HG03342 (cell line): ENCODE measurements around the gene CALML5.

ENCODE experiments used
- ATAC-seq: cut with Tn5 transposase; IDR thresholded peaks from one replicate; pipeline ENCODE4 v1.9.1; 2021; ENCODE audit warnings: mild to moderate bottlenecking, moderate library complexity; ENCODE audit not compliant: unreplicated experiment

Gene CALML5

DNA sequence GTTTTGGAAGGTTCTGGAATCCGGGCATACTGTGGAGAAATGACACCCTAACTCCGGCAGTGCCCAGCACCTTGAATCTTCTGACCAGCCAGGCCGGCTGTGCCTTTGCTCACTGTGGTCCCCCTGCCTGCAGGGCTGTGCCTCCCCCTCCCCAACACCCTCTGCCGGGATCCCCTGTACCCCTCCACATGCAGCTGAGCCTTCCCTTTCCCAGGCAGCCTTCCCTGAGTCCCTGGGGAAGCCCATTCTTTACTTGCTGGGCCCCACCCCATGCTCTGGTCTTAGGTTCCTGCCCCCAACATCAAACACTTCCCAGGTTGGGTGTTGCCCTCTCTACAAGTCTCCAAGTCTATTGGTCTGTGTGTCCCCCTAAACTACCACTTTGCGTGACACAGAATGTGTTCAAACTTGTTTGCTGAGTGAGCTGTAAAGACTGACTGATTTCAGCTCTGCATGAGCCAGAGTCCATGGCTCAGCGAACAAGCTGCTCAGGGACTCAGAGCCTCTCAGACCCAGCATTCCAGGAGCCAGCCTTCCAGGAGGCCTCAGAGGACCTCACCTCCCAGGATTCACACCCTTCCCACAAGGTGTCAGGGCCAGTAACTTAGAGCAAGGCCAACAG is 31.6 kb downstream of the CALML5 start:
- no peak for ATAC-seq

DNA sequence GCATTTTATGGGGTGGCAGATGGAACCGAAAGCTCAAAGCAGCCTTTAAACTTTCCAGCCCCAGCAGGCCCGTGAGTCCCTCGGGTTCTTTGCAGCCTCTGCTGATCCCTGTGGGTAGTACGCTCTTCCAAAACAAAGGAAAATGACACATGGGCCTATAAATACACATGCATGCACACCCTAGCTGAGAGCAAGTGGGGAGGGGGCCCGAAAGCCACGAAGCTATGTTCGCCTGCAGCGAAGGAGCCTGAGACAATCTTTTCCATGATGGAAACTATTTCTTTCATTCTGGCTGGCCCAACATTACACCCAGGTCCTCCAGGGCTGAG is 32.2 kb downstream of the CALML5 start:
- ATAC-seq: no peak

DNA sequence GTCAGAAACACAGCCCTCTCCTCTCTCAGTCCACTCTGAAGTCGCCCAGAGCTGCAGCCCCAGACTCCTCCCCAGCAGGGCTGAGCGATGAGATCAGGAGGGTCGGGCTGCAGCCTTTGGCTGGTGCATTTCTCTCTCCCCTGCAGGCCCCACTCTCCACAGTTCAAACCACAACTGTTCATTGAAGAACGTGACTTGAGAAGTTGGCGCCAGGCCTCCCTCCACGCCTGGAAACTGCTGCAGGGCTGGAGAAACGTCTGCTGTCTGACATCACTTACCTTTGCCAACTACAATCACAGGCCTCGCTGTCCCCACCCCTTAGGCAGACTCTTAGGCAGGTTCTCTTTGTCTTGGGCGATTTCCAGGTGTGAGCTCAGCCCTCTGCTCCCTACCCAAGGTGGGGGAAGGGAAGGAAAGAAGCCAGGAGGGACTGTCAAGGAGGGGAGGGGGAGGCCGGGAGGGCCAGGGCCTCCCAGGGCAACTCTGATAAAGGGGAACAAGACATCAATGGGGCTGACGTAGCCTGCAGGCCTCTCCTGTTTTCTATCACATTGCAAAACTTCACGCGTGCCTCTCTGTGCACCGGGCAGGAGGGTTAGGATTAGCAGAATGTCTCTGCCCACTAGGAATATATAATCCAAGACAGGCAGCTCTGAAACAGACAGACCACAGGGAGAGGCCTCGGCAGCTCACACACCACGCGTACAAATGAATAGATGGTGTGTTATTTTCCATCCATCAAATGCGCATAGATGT is 32.7 kb downstream of the CALML5 start:
- no peak for ATAC-seq

- ATAC-seq: no peak
Measured at GRCh38 chr10:5465976-5466450, 33.4 kb downstream of the CALML5 start.

DNA sequence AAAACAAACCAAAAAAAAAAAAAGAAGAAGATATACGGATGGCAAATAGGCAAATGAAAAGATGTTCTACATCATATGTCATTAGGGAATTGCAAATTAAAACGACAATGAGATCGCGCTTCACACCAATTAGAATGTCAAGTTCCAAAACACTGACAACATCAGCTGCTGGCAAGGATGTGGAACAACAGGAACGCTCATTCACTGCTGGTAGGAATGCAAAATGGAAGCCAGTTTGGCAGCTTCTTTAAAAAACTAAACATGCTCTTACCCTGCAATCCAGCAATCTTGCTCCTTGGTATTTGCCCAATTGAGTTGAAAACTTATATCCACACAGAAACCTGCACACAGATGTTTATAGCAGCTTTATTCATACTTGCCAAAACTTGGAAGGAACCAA is 34.8 kb downstream of the CALML5 start:
- ATAC-seq: no peak

DNA sequence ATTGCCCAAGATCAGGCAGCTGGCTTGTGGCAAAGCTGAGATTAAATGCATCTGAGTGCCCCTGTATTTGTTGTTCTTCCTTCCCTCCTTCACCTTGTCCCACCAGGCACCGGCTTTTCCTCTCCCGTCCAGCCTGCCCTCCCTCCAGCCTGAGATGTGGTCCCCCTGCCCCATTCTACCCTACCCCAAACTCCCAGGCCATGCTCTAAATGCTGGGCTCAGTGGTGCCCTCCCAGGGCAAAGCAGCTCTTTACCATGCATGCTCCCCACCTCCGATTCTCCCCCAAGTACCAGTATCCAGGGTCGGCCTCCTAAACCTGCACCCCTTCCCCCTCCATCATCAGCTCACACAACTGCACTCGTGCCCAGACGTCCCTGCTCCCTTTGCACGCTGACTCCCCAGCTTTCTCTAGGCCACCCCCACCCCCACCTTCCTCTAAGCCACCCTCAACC is 36.5 kb downstream of the CALML5 start:
- no peak for ATAC-seq

GRCh38 chr10:5461914-5462840 is 37.2 kb downstream of the CALML5 start:
- ATAC-seq: no peak

DNA sequence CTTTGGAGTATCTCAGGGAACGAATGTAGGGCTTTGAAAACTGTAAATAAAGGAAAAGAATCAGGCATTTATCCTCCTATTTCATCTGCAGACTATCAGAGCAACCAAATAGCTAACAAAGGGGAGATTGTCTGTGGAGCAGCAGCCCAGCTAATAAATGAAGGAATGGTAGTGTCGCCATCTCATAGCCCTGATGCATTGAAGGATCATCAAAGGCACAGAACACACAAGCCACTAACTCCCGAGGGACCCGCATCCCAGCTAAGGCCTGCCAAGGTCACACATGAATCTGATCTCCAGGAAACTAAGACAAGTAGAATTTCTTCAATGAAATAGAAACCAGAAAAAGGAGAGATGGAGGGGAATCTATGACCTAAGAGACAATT is 38.2 kb downstream of the CALML5 start:
- no peak for ATAC-seq

- no peak for ATAC-seq
Measured at GRCh38 chr10:5460468-5461202, 38.7 kb downstream of the CALML5 start.

DNA sequence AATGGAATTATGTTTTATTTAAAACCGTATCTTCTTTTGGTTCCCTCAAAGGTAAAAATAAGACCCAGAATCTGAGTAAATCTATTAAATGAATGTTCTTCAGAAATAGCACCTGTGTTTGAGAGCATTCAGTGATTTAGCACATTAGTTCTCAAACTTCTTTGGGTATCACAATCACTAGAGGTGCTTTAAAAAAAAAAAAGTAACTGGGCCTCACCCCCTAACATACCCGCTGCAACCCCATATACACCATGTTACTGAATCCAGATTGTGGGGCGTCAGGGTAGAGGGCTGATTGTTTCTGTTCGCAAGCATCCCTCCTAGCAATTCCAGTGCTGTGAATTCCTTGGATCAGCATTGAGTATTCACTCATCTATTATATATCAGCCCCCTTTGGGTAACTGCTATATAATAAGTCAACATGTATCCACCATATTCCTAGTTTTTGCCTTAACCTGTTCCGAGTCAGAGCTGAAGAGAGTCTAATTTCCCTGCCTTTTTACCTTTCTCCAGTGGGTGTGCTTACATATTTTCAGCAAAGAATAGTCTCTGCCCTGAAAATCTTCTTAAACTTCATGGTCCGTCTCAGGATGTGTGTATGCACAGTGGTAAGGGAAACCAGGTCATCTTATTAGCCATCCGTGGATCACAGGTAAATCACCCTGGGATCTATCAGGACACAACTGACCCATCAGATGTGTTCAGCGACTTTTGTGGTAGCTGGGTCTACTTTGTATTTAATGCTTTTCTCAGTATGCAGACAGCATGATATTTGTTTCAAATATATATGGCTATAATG is 40.2 kb downstream of the CALML5 start:
- ATAC-seq: no peak

GRCh38 chr10:5458425-5458824 is 40.9 kb downstream of the CALML5 start:
- no peak for ATAC-seq

DNA sequence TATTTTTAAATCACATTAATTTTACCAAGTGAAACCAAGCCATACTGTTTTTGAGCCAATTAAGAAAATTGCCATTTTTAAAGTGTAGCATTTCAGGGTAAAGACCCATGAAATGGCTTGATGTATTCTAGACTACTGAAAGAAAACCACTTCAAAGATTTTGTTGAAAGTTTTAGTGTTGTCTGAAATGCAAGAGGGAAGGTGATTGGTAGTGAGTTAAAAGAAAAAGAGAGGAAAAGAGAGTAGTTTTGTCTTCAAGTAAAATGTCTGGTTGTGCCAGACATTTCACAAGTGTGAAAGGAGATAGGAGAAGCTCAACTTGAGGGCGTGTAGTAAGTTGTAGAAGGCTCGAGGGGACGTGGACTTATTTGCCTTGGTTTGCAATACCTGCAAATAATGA is 41.6 kb downstream of the CALML5 start:
- ATAC-seq: no peak

DNA sequence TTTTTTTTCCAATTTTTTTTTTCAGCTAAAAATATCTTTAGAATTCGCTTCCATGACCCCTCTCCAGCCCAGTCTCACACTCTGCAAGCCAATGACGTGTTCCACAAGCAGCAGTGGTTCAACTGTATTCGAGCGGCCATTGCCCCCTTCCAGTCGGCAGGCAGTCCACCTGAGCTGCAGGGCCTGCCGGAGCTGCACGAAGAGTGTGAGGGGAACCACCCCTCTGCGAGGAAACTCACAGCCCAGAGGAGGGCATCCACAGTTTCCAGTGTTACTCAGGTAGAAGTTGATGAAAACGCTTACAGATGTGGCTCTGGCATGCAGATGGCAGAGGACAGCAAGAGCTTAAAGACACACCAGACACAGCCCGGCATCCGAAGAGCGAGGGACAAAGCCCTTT is 42.8 kb downstream of the CALML5 start:
- ATAC-seq: no peak

DNA sequence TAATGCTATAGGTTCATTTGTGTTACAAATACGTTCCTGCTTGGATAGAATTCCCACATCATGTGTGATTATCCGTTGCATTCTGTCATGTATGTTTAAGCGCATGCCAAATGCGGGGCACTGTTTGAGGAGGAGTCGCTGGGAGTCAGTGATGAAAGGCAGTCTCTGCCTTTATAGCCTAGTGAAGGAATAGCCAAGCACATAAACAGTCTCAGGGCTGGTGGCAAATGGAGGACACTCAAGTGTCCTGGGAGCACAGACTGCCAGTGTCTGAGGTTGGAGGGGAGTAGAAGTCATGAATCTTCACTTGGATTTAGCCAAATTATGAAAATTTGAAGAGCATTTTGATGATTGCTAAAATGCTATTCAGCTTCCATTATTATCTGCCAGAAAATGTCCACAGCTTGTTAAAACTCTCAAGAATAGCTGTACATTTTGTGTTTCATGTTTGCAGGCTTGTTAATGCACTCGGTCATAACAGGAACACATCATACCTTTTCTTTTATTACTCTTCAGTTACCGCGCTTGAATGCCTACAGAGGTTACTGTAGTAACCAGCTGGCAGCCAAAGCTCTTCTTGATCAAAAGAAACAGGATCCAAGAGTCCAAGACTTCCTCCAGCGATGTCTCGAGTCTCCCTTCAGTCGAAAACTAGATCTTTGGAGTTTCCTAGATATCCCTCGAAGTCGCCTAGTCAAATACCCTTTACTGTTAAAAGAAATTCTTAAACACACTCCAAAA is 45.5 kb downstream of the CALML5 start:
- no peak for ATAC-seq

DNA sequence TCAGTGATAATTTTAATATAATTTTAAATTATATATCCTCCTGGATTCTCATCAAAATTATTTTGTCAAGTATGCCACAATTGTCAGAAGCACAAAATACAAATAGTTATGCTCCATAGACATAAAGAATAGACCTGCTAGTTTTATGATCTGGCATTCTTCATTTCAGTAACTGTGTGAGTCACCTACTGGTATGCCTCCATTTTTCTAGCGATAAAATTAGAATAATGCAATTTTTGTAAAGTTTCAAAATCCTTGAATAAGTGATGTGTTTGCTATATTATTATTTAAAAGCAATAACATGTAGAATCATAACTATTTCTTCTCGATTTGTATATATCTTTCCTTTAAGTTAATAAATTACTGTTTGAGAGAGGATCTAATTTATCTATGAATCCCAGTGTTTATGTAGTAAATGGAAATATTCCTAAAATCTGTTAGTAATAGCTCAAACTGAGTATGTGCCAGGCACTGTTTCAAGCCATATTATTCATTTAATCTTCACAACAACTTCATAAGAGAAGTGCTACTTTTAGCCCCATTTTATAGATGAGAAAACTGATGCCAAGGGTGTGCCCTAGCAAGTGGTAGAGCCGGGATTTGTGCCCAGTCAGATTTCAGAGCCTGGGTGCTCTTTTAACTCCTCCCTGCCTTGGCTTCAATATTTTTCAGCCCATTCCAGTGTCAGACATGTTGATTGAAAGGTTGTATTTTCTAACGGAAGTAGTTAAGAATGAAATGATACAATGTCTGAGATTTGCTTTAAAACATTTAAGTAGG is 48.6 kb downstream of the CALML5 start:
- ATAC-seq: no peak

GRCh38 chr10:5449823-5450222 is 49.5 kb downstream of the CALML5 start:
- no peak for ATAC-seq

DNA sequence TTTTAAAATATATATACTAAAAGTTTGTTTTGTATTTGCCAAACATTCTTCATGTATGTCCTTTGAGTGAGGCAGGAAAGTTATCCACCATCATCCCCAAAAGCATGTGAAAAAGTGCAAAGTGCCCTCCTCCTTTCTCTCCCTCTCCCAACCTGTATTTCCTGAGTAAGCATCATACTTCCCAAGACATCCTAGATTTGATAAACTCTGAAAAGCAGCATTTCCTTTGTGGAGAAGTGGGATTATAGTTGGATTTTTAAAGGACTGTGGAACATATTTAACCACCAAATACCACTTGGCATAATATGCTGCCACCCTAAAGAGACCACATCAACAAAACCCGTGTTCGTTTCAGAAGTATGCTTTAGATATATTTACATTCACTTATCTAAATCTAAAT is 50.1 kb downstream of the CALML5 start:
- ATAC-seq: no peak
